Heart left ventricle (tissue), 16 donors: ENCODE data around the gene XIRP2. TPM values are rescaled to one million over a fixed set of nuclear protein-coding genes. Genes with fewer than 3 reads are reported as not detected.

ENCODE experiments used
- ATAC-seq, 4 donors: fragments of 200-7000 bp; cut with Tn5 transposase; one replicate each; pipeline ENCODE4 v1.9.1; 2020 to 2022; ENCODE audit warnings: moderate library complexity in 4 of 4, mild to moderate bottlenecking in 3 of 4, moderate number of reproducible peaks in 1 of 4
- DNase-seq, 5 donors: peaks; one replicate each; pipeline ENCODE4 v3.0.0-alpha.2; 2020
- H3K27ac ChIP-seq, 12 donors: fragments of 200-600 bp; sonication (generic) in 4 of 12; one replicate each; pipeline versions ENCODE4 v1.5.0 to v1.8.0; 2016 to 2022; ENCODE audit warnings: mild to moderate bottlenecking in 2 of 12
- H3K27me3 ChIP-seq, 9 donors: fragments of 200-600 bp; sonication (generic) in 2 of 9; one replicate each; pipeline versions ENCODE4 v1.5.1 to v1.8.0; 2016 to 2022; ENCODE audit warnings: mild to moderate bottlenecking in 3 of 9
- H3K36me3 ChIP-seq, 9 donors: fragments of 200-600 bp; sonication (generic) in 2 of 9; one replicate each; pipeline versions ENCODE4 v1.5.0 to v1.8.0; 2018 to 2022; ENCODE audit warnings: mild to moderate bottlenecking in 2 of 9
- H3K4me1 ChIP-seq, 12 donors: fragments of 200-600 bp; sonication (generic) in 4 of 12; one replicate each; pipeline versions ENCODE4 v1.5.0 to v1.8.0; 2016 to 2022; ENCODE audit warnings: mild to moderate bottlenecking in 3 of 12
- H3K4me3 ChIP-seq, 12 donors: fragments of 200-600 bp; sonication (generic) in 4 of 12; one replicate each; pipeline versions ENCODE4 v1.5.0 to v1.8.0; 2017 to 2022; ENCODE audit warnings: mild to moderate bottlenecking in 9 of 12, moderate library complexity in 4 of 12
- H3K9me3 ChIP-seq, 12 donors: fragments of 200-600 bp; sonication (generic) in 4 of 12; one replicate each; pipeline versions ENCODE4 v1.5.0 to v1.8.0; 2016 to 2022; ENCODE audit warnings: mild to moderate bottlenecking in 1 of 12
- POLR2A ChIP-seq, 2 donors: fragments of 450-650 bp; IDR thresholded peaks; one replicate each; pipeline ENCODE4 v1.6.1; 2017; ENCODE audit warnings: antibody characterized with exemption in 2 of 2, mild to moderate bottlenecking in 2 of 2, moderate library complexity in 2 of 2
- WGBS, 4 donors: extraction: QIAGEN DNeasy Blood & Tissue Kit in 2 of 4; methylation state at CpG; one replicate each; pipeline versions ENCODE4 v1.1.5 to v1.1.7; 2013 to 2018; 5-methylcytosine and 5-hydroxymethylcytosine counted together
- intact Hi-C, 10 donors: fragments of 100-400 bp; cut with DNase I; formaldehyde crosslinking; loops; one replicate each; pipeline versions ENCODE4 v1.11.1 to v1.14.2; 2022
- polyA plus RNA-seq, 2 donors: library from polyadenylated mRNA; stranded (reverse); fragments of 200-250 nt; gene quantifications; one replicate each; pipeline ENCODE4 v1.2.3, GENCODE V29; 2013
- total RNA-seq, 9 donors: library from RNA; depleted of rRNA in 2 of 9; stranded (reverse); fragments of >200 nt in 2 of 9; fragmentation: NEBNext Ultra II Directional in 3 of 9; extraction: Animal tissue kit (Norgen Biotek cat#: 25700) in 3 of 9; gene quantifications; one replicate each; pipeline versions ENCODE4 v1.1.0 to v1.2.4, GENCODE V29; 2016 to 2023
- TF ChIP-seq, protein P1 (sequence below), 12 donors: fragments of 200-600 bp; sonication (generic) in 4 of 12; IDR thresholded peaks; one replicate each; pipeline versions ENCODE4 v1.5.0 to v1.8.0; 2018 to 2022; ENCODE audit warnings: antibody characterized with exemption in 12 of 12, mild to moderate bottlenecking in 5 of 12
- donor health status: ischemic (EF 13 %, LVEDD 7.1; RV severe dilation, severe dysfunction).
- donor health status: healthy with polysubstance abuse.
- donor health status: DM: no; HTN: yes; CAD: no.
- donor health status: DM: no; HTN: no; CAD: no.
- donor health status: ischemic (EF 25% LVEDD 6.9; RV normal size, moderate dysfunction).
- donor health status: ischemic (EF 25% LVEDD 5.7; RV mildly dilated, moderate dysfunction).
- donor health status: healthy.
- donor health status: DM: yes; HTN: yes; CAD: no.
- donor health status: ischemic (EF 35%, LVEDD 5.7; RV mildly dilated, moderate dysfunction).
- donor health status: nonischemic (EF 11% LVEDD 7.7; RV severe dilation, severe dysfunction).
- donor health status: DM: yes; HTN: yes; CAD: no.
- donor health status: PGD.
- donor health status: ischemic (EF 29% LVEDD 5.4; RV normal size, mild dysfunction).
- donor health status: nonischemic (EF 23%, LVEDD 6.1; RV moderate dilation, normal function).

The XIRP2 gene
- total and polyA plus RNA-seq, 11 donors = 227 to 2,395 (median 626) TPM

GRCh38 chr2:166844111-166844510 is 44.2 kb upstream of the XIRP2 start:
- no peak for ATAC-seq
- TF ChIP-seq, protein P1, sequence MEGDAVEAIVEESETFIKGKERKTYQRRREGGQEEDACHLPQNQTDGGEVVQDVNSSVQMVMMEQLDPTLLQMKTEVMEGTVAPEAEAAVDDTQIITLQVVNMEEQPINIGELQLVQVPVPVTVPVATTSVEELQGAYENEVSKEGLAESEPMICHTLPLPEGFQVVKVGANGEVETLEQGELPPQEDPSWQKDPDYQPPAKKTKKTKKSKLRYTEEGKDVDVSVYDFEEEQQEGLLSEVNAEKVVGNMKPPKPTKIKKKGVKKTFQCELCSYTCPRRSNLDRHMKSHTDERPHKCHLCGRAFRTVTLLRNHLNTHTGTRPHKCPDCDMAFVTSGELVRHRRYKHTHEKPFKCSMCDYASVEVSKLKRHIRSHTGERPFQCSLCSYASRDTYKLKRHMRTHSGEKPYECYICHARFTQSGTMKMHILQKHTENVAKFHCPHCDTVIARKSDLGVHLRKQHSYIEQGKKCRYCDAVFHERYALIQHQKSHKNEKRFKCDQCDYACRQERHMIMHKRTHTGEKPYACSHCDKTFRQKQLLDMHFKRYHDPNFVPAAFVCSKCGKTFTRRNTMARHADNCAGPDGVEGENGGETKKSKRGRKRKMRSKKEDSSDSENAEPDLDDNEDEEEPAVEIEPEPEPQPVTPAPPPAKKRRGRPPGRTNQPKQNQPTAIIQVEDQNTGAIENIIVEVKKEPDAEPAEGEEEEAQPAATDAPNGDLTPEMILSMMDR (IDR thresholded peaks at IDR 0.05) = no peak
- no peak for TF ChIP-seq POLR2A (IDR thresholded peaks at IDR 0.05)
- Histone ChIP-seq H3K36me3 (no peaks in the 10 kb centered on the region), H3K9me3 (peaks cover 0 to 14% (median 3%) of the 10 kb centered on the region in 12 donors), H3K27ac (no peak overlapping the region), H3K4me1 (no peaks in the 10 kb centered on the region), H3K27me3 (no peaks in the 10 kb centered on the region), H3K4me3 (no peak overlapping the region)
- DNase-seq = no peak
- WGBS, 4 donors = 64 to 78% (median 67%) methylated on average over 1 of the region's 1 CpG
- intact Hi-C loops = no loop called here

GRCh38 chr2:166862468-166863132 is 25.7 kb upstream of the XIRP2 start:
- intact Hi-C loops = no loop called here
- ATAC-seq (no peak), DNase-seq (no peak)
- TF ChIP-seq, protein P1 (IDR thresholded peaks at IDR 0.05) = no peak
- Histone ChIP-seq H3K4me3 (no peak overlapping the region), H3K27ac (no peak overlapping the region), H3K27me3 (no peaks in the 10 kb centered on the region), H3K4me1 (no peaks in the 10 kb centered on the region), H3K36me3 (no peaks in the 10 kb centered on the region), H3K9me3 (no peaks in the 10 kb centered on the region)
- WGBS, 4 donors = 50 to 56% (median 54%) methylated on average over 6 of the region's 6 CpGs

DNA sequence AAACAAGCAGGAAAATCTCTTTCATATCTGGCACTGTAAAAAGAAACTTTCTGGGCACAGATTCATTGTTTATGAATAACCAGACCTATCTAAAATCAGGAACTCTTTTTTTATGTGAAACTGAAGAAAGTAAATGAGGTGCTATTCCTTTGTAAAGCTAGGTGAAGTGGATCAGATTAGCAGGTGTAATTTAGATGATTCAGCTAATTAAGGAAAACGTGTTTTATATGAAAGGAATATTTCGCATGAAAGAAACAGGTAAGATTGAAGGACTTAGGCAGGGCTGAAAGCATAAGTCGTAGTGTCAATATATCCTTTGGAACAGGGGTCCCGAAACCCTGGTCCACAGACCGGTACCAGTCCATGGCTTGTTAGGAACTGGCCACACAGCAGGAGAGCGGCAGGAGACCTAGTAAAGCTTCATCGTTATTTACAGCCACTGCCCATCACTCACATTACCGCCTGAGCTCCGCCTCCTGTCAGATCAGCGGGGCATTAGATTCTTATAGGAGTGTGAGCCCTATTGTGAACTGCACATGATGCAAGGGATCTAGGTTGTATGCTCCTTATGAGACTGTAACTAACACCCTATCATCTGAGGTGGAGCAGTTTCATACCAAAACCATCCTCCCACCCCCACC is 20.3 kb upstream of the XIRP2 start:
- TF ChIP-seq, protein P1 (IDR thresholded peaks at IDR 0.05) = no peak
- TF ChIP-seq POLR2A (IDR thresholded peaks at IDR 0.05) = no peak
- 56 to 66% (median 63%) methylated on average over 10 of the region's 10 CpGs for WGBS, 4 donors

DNA sequence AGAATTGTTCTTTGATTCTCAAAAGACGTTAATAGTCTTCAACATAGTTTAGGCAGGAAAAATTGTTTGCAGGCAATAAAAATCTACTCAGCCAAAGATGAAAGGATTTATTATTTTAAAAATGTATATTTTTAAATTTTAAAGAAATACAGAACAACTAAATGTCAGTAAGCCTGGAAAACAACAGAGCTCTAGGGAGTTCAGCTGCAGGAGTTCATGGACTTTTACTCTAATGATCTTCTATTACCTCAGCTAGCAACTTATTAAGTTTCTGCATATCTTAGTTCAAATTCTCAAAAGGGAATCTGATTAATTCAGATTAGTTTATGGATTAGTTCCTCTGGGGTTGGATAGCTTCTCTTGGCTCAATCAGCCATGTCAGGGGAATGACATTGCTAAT is 17.9 kb upstream of the XIRP2 start:
- no peak for ATAC-seq
- Histone ChIP-seq H3K9me3 (no peaks in the 10 kb centered on the region), H3K4me3 (no peak overlapping the region), H3K27me3 (peaks cover 0 to 8% (median 0%) of the 10 kb centered on the region in 9 donors), H3K36me3 (no peaks in the 10 kb centered on the region), H3K4me1 (no peaks in the 10 kb centered on the region), H3K27ac (no peak overlapping the region)
- TF ChIP-seq, protein P1 (IDR thresholded peaks at IDR 0.05) = no peak
- TF ChIP-seq POLR2A (IDR thresholded peaks at IDR 0.05) = no peak
- DNase-seq = no peak
- 80 to 91% (median 88%) methylated on average over 1 of the region's 1 CpG for WGBS, 4 donors
- intact Hi-C loops = no loop called here

More for the DNA sequence above, 20.3 kb upstream of the XIRP2 start:
- H3K36me3 ChIP-seq = no peaks in the 10 kb centered on the region
- H3K4me1 ChIP-seq = no peaks in the 10 kb centered on the region
- no peak for DNase-seq
- peaks cover 0 to 8% (median 0%) of the 10 kb centered on the region in 9 donors for H3K27me3 ChIP-seq
- H3K9me3 ChIP-seq = no peaks in the 10 kb centered on the region
- no peak overlapping the region for H3K27ac ChIP-seq
- no peak overlapping the region for H3K4me3 ChIP-seq
- intact Hi-C loops = no loop called here
- ATAC-seq = no peak
